Measurements from ENCODE around the gene USP5.
A peak's percentile ranks its signal among the peaks of the same experiment; 100 is the strongest.

USP5 gene

GRCh38 chr12:6828781-6829535, 23.0 kb upstream of the USP5 start:
- CTCF ChIA-PET: interaction anchor here (0.7 to 1.4 kb wide), 3 partner anchors 18 to 57 kb away, joined by 3 to 4 read pairs (median 3); partner anchors contain the start of gene LAG3
- POLR2A ChIA-PET (ENCODE audit: low non-redundant PET): no interaction called here
- no peak for DNase-seq (ENCODE audit: low spot score)
- TF ChIP-seq CTCF (conservative IDR thresholded peaks at IDR 0.05; ENCODE audit: low read depth): no peak
- peak overlapping the region; percentile 78 for H3K27ac ChIP-seq

DNA sequence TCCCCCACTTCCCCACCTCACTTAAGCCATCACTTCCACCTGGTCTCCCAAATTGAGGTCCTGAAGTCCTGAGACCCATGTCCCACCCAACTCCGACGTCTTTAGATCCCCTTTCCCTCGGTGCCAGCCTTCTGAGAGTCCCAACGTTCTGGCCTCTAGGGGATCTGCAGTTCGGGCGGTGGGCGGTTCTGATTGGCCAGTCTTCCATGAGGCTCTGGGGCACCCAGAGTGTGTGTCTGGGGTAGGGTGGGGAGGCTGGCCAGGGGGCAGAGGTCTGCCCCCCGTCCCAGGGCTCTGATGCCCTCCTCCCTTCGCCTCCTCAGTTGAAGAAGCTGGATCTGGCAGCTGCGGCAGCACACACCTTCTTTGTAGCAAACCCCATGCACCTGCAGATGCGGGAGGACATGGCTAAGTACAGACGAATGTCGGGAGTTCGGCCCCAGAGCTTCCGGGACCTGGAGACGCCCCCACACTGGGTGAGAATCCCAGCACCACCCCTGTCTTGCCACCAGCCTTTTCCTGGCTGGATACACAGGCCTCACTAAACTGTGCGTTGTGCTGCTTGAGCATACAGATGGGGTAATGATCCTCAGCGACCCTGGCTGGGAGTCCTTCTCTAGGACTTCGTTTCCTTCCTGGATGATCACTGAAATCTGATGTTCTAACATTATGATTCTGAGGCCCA, 22.3 kb upstream of the USP5 start:
- peak overlapping the region; percentile 78 for H3K27ac ChIP-seq
- TF ChIP-seq CTCF (conservative IDR thresholded peaks at IDR 0.05; ENCODE audit: low read depth): no peak

DNA sequence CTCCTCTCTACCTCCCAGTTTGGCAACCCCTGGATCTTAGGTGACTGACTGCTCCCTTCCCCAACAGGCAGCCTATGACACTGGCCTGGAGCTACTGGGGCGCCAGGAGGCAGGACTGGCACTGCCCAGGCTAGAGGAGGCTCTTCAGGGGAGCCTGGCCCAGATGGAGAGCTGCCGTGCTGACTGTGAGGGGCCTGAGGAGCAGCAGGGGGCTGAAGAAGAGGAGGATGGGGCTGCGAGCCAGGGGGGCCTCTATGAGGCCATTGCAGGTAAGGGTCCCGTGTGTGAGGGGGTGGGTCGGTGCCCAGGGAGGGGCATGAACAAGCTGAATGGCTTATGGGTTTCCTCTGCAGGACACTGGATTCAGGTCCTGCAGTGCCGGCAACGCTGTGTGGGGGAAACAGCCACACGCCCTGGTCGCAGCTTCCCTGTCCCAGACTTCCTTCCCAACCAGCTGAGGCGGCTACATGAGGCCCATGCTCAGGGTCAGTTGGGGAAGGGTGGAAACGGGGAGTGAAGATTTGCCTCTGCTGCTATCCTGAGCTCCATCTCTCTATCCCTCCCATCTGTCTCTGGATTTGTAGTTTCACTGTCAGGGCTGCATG, 21.6 kb upstream of the USP5 start:
- peak overlapping the region; percentile 78; the same call in 1 of the 2 replicates for H3K27ac ChIP-seq
- CTCF ChIA-PET: interaction anchor here (0.8 to 1.4 kb wide), 3 partner anchors 16 to 58 kb away, joined by 3 to 4 read pairs (median 3); partner anchors contain the start of gene LAG3
- TF ChIP-seq CTCF (conservative IDR thresholded peaks at IDR 0.05; ENCODE audit: low read depth): no peak

More for the DNA sequence above, 22.3 kb upstream of the USP5 start:
- ChIA-PET CTCF (interaction anchor here (0.8 to 1.4 kb wide), 4 partner anchors 17 to 58 kb away, joined by 3 to 4 read pairs (median 3); partner anchors contain the start of gene LAG3), POLR2A (ENCODE audit: low non-redundant PET) (no interaction called here)
- DNase-seq (ENCODE audit: low spot score): no peak

GRCh38 chr12:6830999-6831398, 21.0 kb upstream of the USP5 start:
- no peak for DNase-seq (ENCODE audit: low spot score)
- TF ChIP-seq CTCF (conservative IDR thresholded peaks at IDR 0.05; ENCODE audit: low read depth): no peak
- no peak overlapping the region; the same call in 1 of the 2 replicates for H3K27ac ChIP-seq
- CTCF ChIA-PET: interaction anchor here (1.2 kb wide), 1 partner anchor 16 kb away, joined by 3 read pairs; no protein-coding TSS in a partner anchor
- POLR2A ChIA-PET (ENCODE audit: low non-redundant PET): no interaction called here

More for the DNA sequence above, 21.6 kb upstream of the USP5 start:
- DNase-seq (ENCODE audit: low spot score): no peak
- POLR2A ChIA-PET (ENCODE audit: low non-redundant PET): no interaction called here

DNA sequence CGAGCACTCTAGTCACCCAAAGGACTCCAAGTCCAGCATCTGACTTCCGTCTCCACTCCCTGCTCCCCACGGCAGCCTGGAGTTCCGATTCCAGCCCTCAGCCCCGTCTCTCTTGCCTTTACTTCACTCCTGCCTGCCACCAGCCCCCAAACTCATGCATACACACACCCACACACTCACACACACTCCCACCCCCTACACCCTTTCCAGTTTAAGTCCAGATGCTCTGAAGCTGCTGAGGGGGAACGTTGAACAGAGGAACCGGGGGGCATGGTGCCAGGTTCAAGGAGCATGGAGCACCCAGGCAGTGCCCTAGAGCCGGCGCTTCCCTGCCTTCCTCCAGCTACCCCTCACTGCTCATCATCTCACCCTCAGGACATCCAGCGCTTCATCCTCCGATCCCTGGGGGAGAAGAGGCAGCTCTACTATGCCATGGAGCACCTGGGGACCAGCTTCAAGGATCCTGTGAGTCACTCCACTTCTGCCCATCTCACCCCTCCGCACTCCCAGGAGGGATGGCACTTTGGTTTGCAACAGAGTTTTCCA, 20.4 kb upstream of the USP5 start:
- ChIA-PET CTCF (interaction anchor here (1.3 kb wide), 1 partner anchor 79 kb away, joined by 4 read pairs; the partner anchor contains the start of gene MLF2), POLR2A (ENCODE audit: low non-redundant PET) (no interaction called here)

More for the DNA sequence above, 20.4 kb upstream of the USP5 start:
- DNase-seq (ENCODE audit: low spot score): no peak
- TF ChIP-seq CTCF (conservative IDR thresholded peaks at IDR 0.05; ENCODE audit: low read depth): no peak
- H3K27ac ChIP-seq: peak overlapping the region; percentile 13; the same call in 1 of the 2 replicates
